Neural cell (in vitro differentiated cells): ENCODE results near the gene XPO4. TPM values are rescaled to one million over a fixed set of nuclear protein-coding genes. Genes with fewer than 3 reads are reported as not detected.

ENCODE experiments used
- H2AFZ ChIP-seq: fragments of 200-600, 300-800 bp; sonication (generic), shearing (Covaris generic); 2 replicates; pipeline ENCODE4 v1.6.0; 2014; ENCODE audit warnings: low read depth, mild to moderate bottlenecking, antibody characterized with exemption, low read length, moderate library complexity
- H3F3A ChIP-seq: fragments of 200-600 bp; shearing (Covaris generic); 2 replicates; pipeline ENCODE4 v1.6.1; 2016; ENCODE audit warnings: mild to moderate bottlenecking, moderate library complexity, mixed read lengths, antibody characterized with exemption, low read length; ENCODE audit not compliant: insufficient read depth, poor library complexity, severe bottlenecking
- H3K27ac ChIP-seq: fragments of 200-600, 300-800 bp; sonication (generic), shearing (Covaris generic); 2 replicates; pipeline ENCODE4 v1.5.1; 2014; ENCODE audit warnings: mild to moderate bottlenecking, low read length, moderate library complexity
- H3K27me3 ChIP-seq: fragments of 300-800, 200-600 bp; sonication (generic), shearing (Covaris generic); 2 replicates; pipeline ENCODE4 v1.6.0; 2014; ENCODE audit warnings: mild to moderate bottlenecking, low read depth, low read length, moderate library complexity; ENCODE audit not compliant: insufficient read depth
- H3K36me3 ChIP-seq: fragments of 300-800, 200-600 bp; sonication (generic), shearing (Covaris generic); 2 replicates; pipeline ENCODE4 v1.5.1; 2014; ENCODE audit warnings: mild to moderate bottlenecking, antibody characterized with exemption, low read length, moderate library complexity; ENCODE audit not compliant: insufficient read depth
- H3K4me2 ChIP-seq: fragments of 300-800, 200-600 bp; sonication (generic), shearing (Covaris generic); 2 replicates; pipeline ENCODE4 v1.6.0; 2014; ENCODE audit warnings: mild to moderate bottlenecking, low read length
- H3K4me3 ChIP-seq: fragments of 300-800, 200-600 bp; sonication (generic), shearing (Covaris generic); 2 replicates; pipeline ENCODE4 v1.5.1; 2014; ENCODE audit warnings: mild to moderate bottlenecking, low read length, moderate library complexity
- H3K79me2 ChIP-seq: fragments of 200-600 bp; shearing (Covaris generic); replicated peaks from 2 replicates; pipeline ENCODE4 v1.6.0; 2014; ENCODE audit warnings: mild to moderate bottlenecking, low read length, moderate library complexity; ENCODE audit not compliant: insufficient read depth
- H3K9ac ChIP-seq: fragments of 300-800, 200-600 bp; sonication (generic), shearing (Covaris generic); 2 replicates; pipeline ENCODE4 v1.6.1; 2016; ENCODE audit warnings: mild to moderate bottlenecking, low read length, mixed read lengths
- H3K9me2 ChIP-seq: fragments of 200-600 bp; shearing (Covaris generic); 2 replicates; pipeline ENCODE4 v1.6.1; 2016; ENCODE audit warnings: mild to moderate bottlenecking, low read length, mixed read lengths; ENCODE audit not compliant: insufficient read depth
- H3K9me3 ChIP-seq: fragments of 200-600, 300-800 bp; sonication (generic), shearing (Covaris generic); 2 replicates; pipeline ENCODE4 v1.6.1; 2016; ENCODE audit warnings: mild to moderate bottlenecking, mixed run types, low read length, moderate library complexity, mixed read lengths
- H4K20me1 ChIP-seq: fragments of 200-600 bp; shearing (Covaris generic); 2 replicates; pipeline ENCODE4 v1.6.1; 2016; ENCODE audit warnings: mild to moderate bottlenecking, mixed run types; ENCODE audit not compliant: insufficient read depth
- CTCF ChIP-seq: fragments of 450-650 bp; IDR thresholded peaks from 2 replicates; pipeline ENCODE4 v1.5.1; 2014; ENCODE audit warnings: antibody characterized with exemption, mild to moderate bottlenecking, moderate library complexity; ENCODE audit not compliant: poor library complexity, severe bottlenecking
- EP300 ChIP-seq: fragments of 450-650 bp; conservative IDR thresholded peaks from 2 replicates; pipeline ENCODE4 v1.6.1; 2014; ENCODE audit warnings: antibody characterized with exemption, mild to moderate bottlenecking, moderate library complexity; ENCODE audit not compliant: poor library complexity, severe bottlenecking
- EZH2 ChIP-seq: fragments of 200-600, 300-800 bp; shearing (Covaris generic), sonication (generic); IDR thresholded peaks from 2 replicates; pipeline ENCODE4 v1.6.1; 2014; ENCODE audit warnings: antibody characterized with exemption, low read length, borderline replicate concordance, mild to moderate bottlenecking; ENCODE audit not compliant: insufficient read depth, poor library complexity, severe bottlenecking
- MXI1 ChIP-seq: fragments of 450-650 bp; conservative IDR thresholded peaks from 2 replicates; pipeline ENCODE4 v1.6.1; 2014; ENCODE audit warnings: antibody characterized with exemption, mild to moderate bottlenecking; ENCODE audit not compliant: poor library complexity, severe bottlenecking
- POLR2AphosphoS5 ChIP-seq: IDR thresholded peaks from 2 replicates; pipeline ENCODE4 v1.6.1; 2012
- RAD21 ChIP-seq: fragments of 450-650 bp; conservative IDR thresholded peaks from 2 replicates; pipeline ENCODE4 v1.6.1; 2014; ENCODE audit warnings: antibody characterized with exemption, mild to moderate bottlenecking, moderate library complexity
- REST ChIP-seq: IDR thresholded peaks from 2 replicates; pipeline ENCODE4 v1.6.1; 2012; ENCODE audit warnings: borderline replicate concordance
- SMC3 ChIP-seq: fragments of 450-650 bp; conservative IDR thresholded peaks from 2 replicates; pipeline ENCODE4 v1.6.1; 2014; ENCODE audit warnings: antibody characterized with exemption, mild to moderate bottlenecking, moderate library complexity; ENCODE audit not compliant: poor library complexity
- TAF1 ChIP-seq: IDR thresholded peaks from 2 replicates; pipeline ENCODE4 v1.6.1; 2012; ENCODE audit warnings: low read depth
- polyA plus RNA-seq: library from polyadenylated mRNA; depleted of rRNA; stranded (reverse); fragments of >200 nt; gene quantifications from 2 replicates; pipeline ENCODE4 v1.2.3, GENCODE V29; 2014

The XPO4 gene
- polyA plus RNA-seq, 1 donor from 2014 or later = 13.0 TPM

- Histone ChIP-seq H4K20me1 (no peaks in the 10 kb centered on the region), H3K4me3 (no peak overlapping the region), H3K9me2 (no peaks in the 10 kb centered on the region), H3K4me2 (no peak overlapping the region), H2AFZ (no peak overlapping the region), H3F3A (no peaks in the 10 kb centered on the region), H3K9me3 (no peaks in the 10 kb centered on the region), H3K79me2 (no peaks in the 10 kb centered on the region), H3K27me3 (no peaks in the 10 kb centered on the region), H3K27ac (no peak overlapping the region), H3K36me3 (no peaks in the 10 kb centered on the region), H3K9ac (no peak overlapping the region)
- TF ChIP-seq MXI1 (no peak), CTCF (no peak), TAF1 (no peak), RAD21 (no peak), EP300 (no peak), POLR2AphosphoS5 (no peak), EZH2 (no peak), SMC3 (no peak), REST (no peak)
Observed at GRCh38 chr13:20851844-20852402, 50.6 kb downstream of the XPO4 start.

- no peaks in the 10 kb centered on the region for H4K20me1 ChIP-seq
- no peak overlapping the region for H3K27ac ChIP-seq
- H3K9me3 ChIP-seq = no peaks in the 10 kb centered on the region
- H3K4me3 ChIP-seq = no peak overlapping the region
- H3K4me2 ChIP-seq = no peak overlapping the region
- no peak for TF ChIP-seq SMC3
- TF ChIP-seq RAD21 = no peak
- no peak for TF ChIP-seq MXI1
- TF ChIP-seq CTCF = no peak
- no peak for TF ChIP-seq EP300
- TF ChIP-seq POLR2AphosphoS5 = no peak
- TF ChIP-seq TAF1 = no peak
- TF ChIP-seq REST = no peak
- no peak for TF ChIP-seq EZH2
- no peaks in the 10 kb centered on the region for H3K9me2 ChIP-seq
- no peaks in the 10 kb centered on the region for H3K36me3 ChIP-seq
- no peak overlapping the region for H2AFZ ChIP-seq
- H3F3A ChIP-seq = no peaks in the 10 kb centered on the region
- no peak overlapping the region for H3K9ac ChIP-seq
- no peaks in the 10 kb centered on the region for H3K79me2 ChIP-seq
- no peaks in the 10 kb centered on the region for H3K27me3 ChIP-seq
Observed at GRCh38 chr13:20848944-20849343, 53.6 kb downstream of the XPO4 start.
